Ovary (tissue), 3 donors: ENCODE measurements around the gene INVS.

Experiments used
- EP300 ChIP-seq: sonication (generic); formaldehyde crosslinking; IDR thresholded peaks from one replicate; pipeline ENCODE4 v1.6.1; 2017; ENCODE audit warnings: antibody characterized with exemption
- POLR2A ChIP-seq: fragments of 450-650 bp; IDR thresholded peaks from one replicate; pipeline ENCODE4 v1.6.1; 2017; ENCODE audit warnings: antibody characterized with exemption, mild to moderate bottlenecking, moderate library complexity
- TF ChIP-seq, protein P1 (sequence below), 3 donors: fragments of 450-650 bp in 2 of 3; fragments of 200-600 bp in 1 of 3; IDR thresholded peaks; one replicate each; pipeline versions ENCODE4 v1.5.1 to v1.8.0; 2016 to 2022; ENCODE audit warnings: antibody characterized with exemption in 3 of 3, mild to moderate bottlenecking in 1 of 3
- donor health status: DM: no; HTN: no; CAD: no.

DNA sequence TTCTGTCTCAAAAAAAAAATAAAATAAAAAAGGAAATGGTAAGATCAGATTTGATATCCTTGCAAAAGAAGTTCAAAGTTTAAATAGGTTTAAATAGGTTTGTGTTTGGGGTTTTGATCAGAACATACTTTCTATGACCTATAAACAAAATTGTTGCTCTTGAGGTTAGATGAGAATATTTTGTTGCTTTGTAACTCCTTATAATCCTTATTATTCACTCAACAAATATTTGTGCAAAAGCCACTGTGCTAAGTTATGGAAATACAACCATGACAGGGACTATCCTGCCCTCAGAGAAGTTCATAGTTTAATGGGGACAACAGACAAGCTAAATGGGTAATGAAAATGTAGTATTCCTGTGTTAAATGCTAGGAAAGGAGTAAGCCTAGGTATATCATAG lies 71.5 kb downstream of the INVS start:
- TF ChIP-seq, protein P1, sequence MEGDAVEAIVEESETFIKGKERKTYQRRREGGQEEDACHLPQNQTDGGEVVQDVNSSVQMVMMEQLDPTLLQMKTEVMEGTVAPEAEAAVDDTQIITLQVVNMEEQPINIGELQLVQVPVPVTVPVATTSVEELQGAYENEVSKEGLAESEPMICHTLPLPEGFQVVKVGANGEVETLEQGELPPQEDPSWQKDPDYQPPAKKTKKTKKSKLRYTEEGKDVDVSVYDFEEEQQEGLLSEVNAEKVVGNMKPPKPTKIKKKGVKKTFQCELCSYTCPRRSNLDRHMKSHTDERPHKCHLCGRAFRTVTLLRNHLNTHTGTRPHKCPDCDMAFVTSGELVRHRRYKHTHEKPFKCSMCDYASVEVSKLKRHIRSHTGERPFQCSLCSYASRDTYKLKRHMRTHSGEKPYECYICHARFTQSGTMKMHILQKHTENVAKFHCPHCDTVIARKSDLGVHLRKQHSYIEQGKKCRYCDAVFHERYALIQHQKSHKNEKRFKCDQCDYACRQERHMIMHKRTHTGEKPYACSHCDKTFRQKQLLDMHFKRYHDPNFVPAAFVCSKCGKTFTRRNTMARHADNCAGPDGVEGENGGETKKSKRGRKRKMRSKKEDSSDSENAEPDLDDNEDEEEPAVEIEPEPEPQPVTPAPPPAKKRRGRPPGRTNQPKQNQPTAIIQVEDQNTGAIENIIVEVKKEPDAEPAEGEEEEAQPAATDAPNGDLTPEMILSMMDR (IDR thresholded peaks at IDR 0.05) = no peak
- TF ChIP-seq POLR2A (no peak), EP300 (no peak)
